PC-9 (cell line): ENCODE measurements around the gene NRG4. TPM values are rescaled to one million over a fixed set of nuclear protein-coding genes. Genes with fewer than 3 reads are reported as not detected.

Experiments used
- BruUV-seq: library from RNA; stranded (reverse); fragments of 400-500 nt; replicated peaks from 2 replicates; lab custom pipeline; 2021; lab: Mats Ljungman, UMichigan
- CTCF ChIA-PET: fragments of 300-600 bp; sonication (Branson Sonifier 250); formaldehyde crosslinking; loops from one replicate; lab custom pipeline; 2022; ENCODE audit warnings: antibody characterized with exemption; lab: Charles Lee
- POLR2A ChIA-PET: fragments of 300-600 bp; sonication (Branson Sonifier 250); formaldehyde crosslinking; loops from one replicate; lab custom pipeline; 2022; ENCODE audit warnings: antibody characterized with exemption; ENCODE audit not compliant: unreplicated experiment; lab: Charles Lee
- DNase-seq, 2 experiments: peaks; one replicate each; pipeline versions ENCODE4 v3.0.0 to v3.0.0-alpha.2; 2015 to 2022; ENCODE audit warnings: mixed read lengths in 1 of 2
- H2AFZ ChIP-seq: fragments of 200-600 bp; sonication (generic); 2 replicates; pipeline ENCODE4 v1.8.1; 2017; ENCODE audit warnings: antibody characterized with exemption
- H3F3A ChIP-seq: fragments of 200-600 bp; sonication (generic); 2 replicates; pipeline ENCODE4 v1.8.1; 2017; ENCODE audit warnings: antibody characterized with exemption, mild to moderate bottlenecking, low read depth; ENCODE audit not compliant: insufficient read depth
- H3K27ac ChIP-seq: fragments of 200-600 bp; sonication (generic); 2 replicates; pipeline ENCODE4 v1.6.1; 2016; ENCODE audit warnings: mixed run types
- H3K27me3 ChIP-seq: fragments of 200-600 bp; sonication (generic); 2 replicates; pipeline ENCODE4 v1.6.1; 2016; ENCODE audit warnings: low read depth, mixed run types; ENCODE audit not compliant: insufficient read depth
- H3K36me3 ChIP-seq: fragments of 200-600 bp; sonication (generic); 2 replicates; pipeline ENCODE4 v1.6.1; 2016; ENCODE audit warnings: low read depth, mixed run types
- H3K4me1 ChIP-seq: fragments of 200-600 bp; sonication (generic); replicated peaks from 2 replicates; pipeline ENCODE4 v1.6.1; 2016; ENCODE audit warnings: mixed run types; ENCODE audit not compliant: insufficient read depth
- H3K4me2 ChIP-seq: fragments of 200-600 bp; sonication (generic); 2 replicates; pipeline ENCODE4 v1.6.1; 2017; ENCODE audit warnings: mixed run types
- H3K4me3 ChIP-seq: fragments of 200-600 bp; sonication (generic); 2 replicates; pipeline ENCODE4 v1.6.1; 2016; ENCODE audit warnings: mixed run types
- H3K79me2 ChIP-seq: fragments of 200-600 bp; sonication (generic); 2 replicates; pipeline ENCODE4 v1.6.1; 2017; ENCODE audit warnings: low read depth, mixed run types
- H3K9me2 ChIP-seq: fragments of 200-600 bp; sonication (generic); 2 replicates; pipeline ENCODE4 v1.8.1; 2017; ENCODE audit warnings: mild to moderate bottlenecking; ENCODE audit not compliant: insufficient read depth
- H3K9me3 ChIP-seq: fragments of 200-600 bp; sonication (generic); 2 replicates; pipeline ENCODE4 v1.8.1; 2016; ENCODE audit warnings: low read depth; ENCODE audit not compliant: insufficient read depth
- H4K20me1 ChIP-seq: fragments of 200-600 bp; sonication (generic); 2 replicates; pipeline ENCODE4 v1.8.1; 2017; ENCODE audit not compliant: insufficient read depth
- EZH2 ChIP-seq: fragments of 200-600 bp; sonication (generic); IDR thresholded peaks from 2 replicates; pipeline ENCODE4 v1.8.0; 2017; ENCODE audit warnings: antibody characterized with exemption, low read depth
- intact Hi-C: fragments of 100-400 bp; cut with micrococcal nuclease; formaldehyde crosslinking; loops from one replicate; pipeline ENCODE4 v1.10.0; 2022; ENCODE audit not compliant: unreplicated experiment
- total RNA-seq: library from RNA; stranded (reverse); gene quantifications from 2 replicates; pipeline ENCODE4 v1.2.3, GENCODE V29; 2021
- TF ChIP-seq, protein P1 (sequence below): fragments of 200-600 bp; sonication (generic); conservative IDR thresholded peaks from 2 replicates; pipeline ENCODE4 v1.6.1; 2017; ENCODE audit warnings: mixed run types, antibody characterized with exemption, mild to moderate bottlenecking, moderate library complexity

The NRG4 gene
- total RNA-seq, 1 experiment from 2014 or later: 11.3 TPM

DNA sequence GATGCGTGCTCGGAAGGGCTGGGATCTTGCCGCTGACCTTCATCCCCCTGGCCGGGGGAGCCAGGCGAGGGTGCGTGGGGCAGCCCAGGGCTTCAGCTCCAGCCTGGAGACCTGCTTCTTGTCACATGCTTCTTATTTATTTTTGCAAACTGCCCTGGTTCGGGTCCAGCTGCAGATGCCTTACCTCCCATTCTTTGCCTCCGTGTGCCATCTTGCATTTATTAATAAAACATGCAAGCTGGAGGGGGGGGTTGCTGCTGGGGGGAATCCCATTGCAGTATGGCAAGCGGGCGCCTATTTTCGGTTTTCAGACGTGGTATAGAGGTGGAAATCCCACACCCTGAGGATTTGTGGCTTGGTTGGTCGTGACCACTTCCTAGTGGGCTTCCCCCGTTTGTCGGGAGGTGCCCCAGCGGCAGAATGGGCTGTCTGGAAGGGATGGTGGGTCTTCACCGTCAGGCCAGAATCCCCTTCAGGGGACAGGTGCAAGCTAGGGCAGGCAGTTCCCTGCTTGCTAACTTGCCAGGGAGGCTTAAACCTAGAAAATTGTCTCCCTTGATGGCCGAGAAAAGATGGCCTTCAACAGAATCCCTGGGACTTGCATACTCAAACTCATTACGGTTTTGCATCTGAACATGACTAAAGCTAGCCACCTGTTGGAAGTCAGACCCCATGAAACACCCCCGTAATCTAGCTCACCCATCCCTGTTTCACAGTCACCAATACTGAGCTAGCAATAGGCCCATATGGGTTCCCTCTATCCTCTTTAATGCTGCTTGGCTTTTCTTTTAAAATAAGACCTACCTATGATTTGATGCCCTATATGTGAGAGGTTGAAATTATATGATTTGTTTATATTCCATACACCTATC, 48.1 kb upstream of the NRG4 start:
- Histone ChIP-seq H2AFZ (peak overlapping the region; percentile 77), H3K4me1 (peaks cover 16% of the 10 kb centered on the region), H3K27me3 (peaks cover 21% of the 10 kb centered on the region; the same call in 1 of the 2 replicates), H3K79me2 (no peaks in the 10 kb centered on the region), H3K27ac (no peak overlapping the region), H3K4me2 (peak overlapping the region; percentile 80), H3K9me3 (no peaks in the 10 kb centered on the region), H4K20me1 (no peaks in the 10 kb centered on the region), H3K36me3 (no peaks in the 10 kb centered on the region), H3K4me3 (peak overlapping the region; percentile 62), H3K9me2 (no peaks in the 10 kb centered on the region), H3F3A (peaks cover 17% of the 10 kb centered on the region)
- CTCF ChIA-PET: interaction anchor here (4.0 kb wide), 1 partner anchor 78 kb away, joined by 68 read pairs; no protein-coding TSS in a partner anchor
- DNase-seq: no peak
- TF ChIP-seq, protein P1, sequence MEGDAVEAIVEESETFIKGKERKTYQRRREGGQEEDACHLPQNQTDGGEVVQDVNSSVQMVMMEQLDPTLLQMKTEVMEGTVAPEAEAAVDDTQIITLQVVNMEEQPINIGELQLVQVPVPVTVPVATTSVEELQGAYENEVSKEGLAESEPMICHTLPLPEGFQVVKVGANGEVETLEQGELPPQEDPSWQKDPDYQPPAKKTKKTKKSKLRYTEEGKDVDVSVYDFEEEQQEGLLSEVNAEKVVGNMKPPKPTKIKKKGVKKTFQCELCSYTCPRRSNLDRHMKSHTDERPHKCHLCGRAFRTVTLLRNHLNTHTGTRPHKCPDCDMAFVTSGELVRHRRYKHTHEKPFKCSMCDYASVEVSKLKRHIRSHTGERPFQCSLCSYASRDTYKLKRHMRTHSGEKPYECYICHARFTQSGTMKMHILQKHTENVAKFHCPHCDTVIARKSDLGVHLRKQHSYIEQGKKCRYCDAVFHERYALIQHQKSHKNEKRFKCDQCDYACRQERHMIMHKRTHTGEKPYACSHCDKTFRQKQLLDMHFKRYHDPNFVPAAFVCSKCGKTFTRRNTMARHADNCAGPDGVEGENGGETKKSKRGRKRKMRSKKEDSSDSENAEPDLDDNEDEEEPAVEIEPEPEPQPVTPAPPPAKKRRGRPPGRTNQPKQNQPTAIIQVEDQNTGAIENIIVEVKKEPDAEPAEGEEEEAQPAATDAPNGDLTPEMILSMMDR: no peak
- no peak for TF ChIP-seq EZH2
- intact Hi-C loops: no loop called here
- POLR2A ChIA-PET: interaction anchor here (0.5 kb wide), 1 partner anchor 220 kb away, joined by 3 read pairs; no protein-coding TSS in a partner anchor
- no TSS peak for BruUV-seq

DNA sequence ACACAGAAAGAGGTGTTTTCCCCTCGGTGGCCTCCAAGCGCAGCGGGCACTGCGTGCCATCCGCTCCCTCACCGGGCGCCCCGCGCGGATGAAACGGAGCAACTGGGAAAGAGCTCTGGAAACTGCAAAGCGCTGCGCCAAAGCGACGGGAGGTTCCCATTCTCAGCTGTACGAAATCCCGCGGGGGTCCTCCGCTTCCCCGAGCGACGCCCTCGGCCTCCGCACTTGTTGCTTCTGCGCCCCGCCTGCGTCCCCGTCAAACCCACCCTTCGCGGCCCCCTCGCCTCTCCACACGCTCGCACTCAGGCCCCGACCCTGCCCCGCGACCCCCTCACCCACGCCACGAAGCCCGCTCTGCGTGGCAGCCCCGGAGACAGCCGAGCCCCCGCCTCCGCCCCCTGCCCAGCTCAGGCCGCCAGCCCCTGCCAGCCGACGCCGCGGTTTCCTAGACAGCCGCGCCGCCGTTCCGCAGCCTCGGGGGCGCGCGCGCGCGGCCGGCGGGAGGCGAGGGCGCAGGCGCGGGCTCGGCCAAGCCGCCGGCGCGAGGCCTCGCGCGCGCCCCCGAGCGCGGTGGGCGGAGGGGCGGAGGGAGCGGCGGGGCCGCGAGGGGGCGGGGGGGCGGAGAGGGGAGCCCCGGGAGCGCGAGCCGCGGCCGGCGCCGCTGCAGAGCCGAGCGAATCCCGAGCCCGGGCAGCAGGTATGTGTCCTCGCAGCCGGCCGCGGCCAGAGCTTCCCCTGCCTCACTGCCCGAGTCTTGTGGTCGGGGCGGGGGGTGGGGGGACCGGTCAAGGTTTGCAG, 47.3 kb upstream of the NRG4 start, which contains the start of gene TMEM266:
TSS of gene TMEM266 (plus strand) at position 666 of the 798 bp plus-strand sequence. CDS start 74,279 bp downstream, outside the sequence.
- no peaks in the 10 kb centered on the region for H3K9me2 ChIP-seq

More for the DNA sequence above, 47.3 kb upstream of the NRG4 start, which contains the start of gene TMEM266:
- H3K9me3 ChIP-seq: no peaks in the 10 kb centered on the region
- ChIA-PET CTCF (interaction anchor here (0.6 to 4.0 kb wide), 3 partner anchors 79 to 130 kb away, joined by 3 to 68 read pairs (median 5); no protein-coding TSS in a partner anchor), POLR2A (interaction anchor here (0.7 kb wide), 1 partner anchor 112 kb away, joined by 4 read pairs; no protein-coding TSS in a partner anchor)
- H2AFZ ChIP-seq: peak within 1 kb of the TSS; percentile 82
- no peaks in the 10 kb centered on the region for H3K79me2 ChIP-seq
- peaks cover 16% of the 10 kb centered on the region for H3K4me1 ChIP-seq
- H3K27ac ChIP-seq: no peak within 1 kb of the TSS
- H3K36me3 ChIP-seq: no peaks in the 10 kb centered on the region
- H3K27me3 ChIP-seq: peaks cover 21% of the 10 kb centered on the region; the same call in 1 of the 2 replicates
- no TSS peak for BruUV-seq
- TF ChIP-seq, protein P1: no peak
- no peak for TF ChIP-seq EZH2
- H3K4me3 ChIP-seq: peak within 1 kb of the TSS; percentile 63
- DNase-seq: peak in 1 of 2 experiments; percentile 37
- H4K20me1 ChIP-seq: no peaks in the 10 kb centered on the region
- H3F3A ChIP-seq: peaks cover 17% of the 10 kb centered on the region
- H3K4me2 ChIP-seq: peak within 1 kb of the TSS; percentile 83
- intact Hi-C loops: loop anchor here (5.0 to 10.0 kb wide), 2 partner anchors 247 to 805 kb away; no protein-coding TSS in a partner anchor
